HG03520 (cell line): ENCODE data around the gene COL24A1.
"Not testable (repeated sequence)": the region's sequence is repeated elsewhere in the genome, so short reads cannot be mapped to it uniquely, and the experiment has no call there.

Experiments used
- ATAC-seq: cut with Tn5 transposase; IDR thresholded peaks from one replicate; pipeline ENCODE4 v1.9.1; 2021; ENCODE audit warnings: mild to moderate bottlenecking, moderate library complexity; ENCODE audit not compliant: unreplicated experiment

The COL24A1 gene

DNA sequence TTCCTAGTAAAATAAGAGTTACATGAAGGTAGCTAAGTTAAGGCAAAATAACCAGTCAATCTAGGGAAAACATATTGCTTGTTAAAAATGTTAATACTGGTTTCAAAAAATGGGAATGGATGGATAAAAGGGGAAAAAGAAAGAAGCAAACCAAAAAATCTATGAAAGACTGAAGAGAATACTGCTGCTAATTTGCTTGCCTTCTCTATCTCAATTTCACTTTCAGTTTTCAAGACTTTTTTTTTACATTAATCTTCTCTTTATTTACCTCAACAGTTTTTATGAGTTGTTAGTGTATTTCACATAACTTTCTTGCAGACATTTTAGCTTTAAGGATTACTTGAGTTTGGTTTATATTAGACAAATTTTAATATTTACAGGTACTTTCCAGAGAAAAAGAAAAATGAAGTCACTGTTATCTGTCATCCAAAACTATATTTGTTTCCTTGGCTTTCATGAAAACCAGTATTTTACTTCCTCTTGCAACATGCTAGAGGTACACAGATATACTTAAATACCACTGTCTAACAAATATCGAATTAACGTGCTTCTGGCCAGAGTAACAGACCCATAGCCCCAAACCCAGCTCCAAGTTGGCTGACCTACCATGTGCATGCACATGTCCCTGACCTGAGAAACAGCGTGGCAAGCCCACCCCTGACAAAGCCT lies 70.7 kb downstream of the COL24A1 start:
- ATAC-seq, result no peak

DNA sequence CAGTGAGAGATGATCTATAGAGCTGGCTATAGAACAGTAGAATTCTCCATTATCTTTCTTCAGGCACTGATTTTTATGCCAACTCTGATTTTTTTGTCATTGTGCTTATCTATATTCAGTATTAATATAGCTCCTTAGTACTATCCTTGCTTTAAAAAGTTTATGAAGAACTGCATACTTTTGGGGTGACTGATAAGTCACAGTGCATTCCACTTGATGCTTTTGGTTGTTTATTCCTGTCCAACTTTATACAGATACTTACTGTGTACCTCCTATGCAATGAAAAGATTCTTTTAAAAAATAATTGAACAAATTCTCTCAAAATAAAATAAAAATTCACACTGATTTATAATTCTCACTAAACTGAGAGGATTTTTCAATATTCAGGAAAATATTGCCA lies 71.6 kb downstream of the COL24A1 start:
- ATAC-seq, result no peak

DNA sequence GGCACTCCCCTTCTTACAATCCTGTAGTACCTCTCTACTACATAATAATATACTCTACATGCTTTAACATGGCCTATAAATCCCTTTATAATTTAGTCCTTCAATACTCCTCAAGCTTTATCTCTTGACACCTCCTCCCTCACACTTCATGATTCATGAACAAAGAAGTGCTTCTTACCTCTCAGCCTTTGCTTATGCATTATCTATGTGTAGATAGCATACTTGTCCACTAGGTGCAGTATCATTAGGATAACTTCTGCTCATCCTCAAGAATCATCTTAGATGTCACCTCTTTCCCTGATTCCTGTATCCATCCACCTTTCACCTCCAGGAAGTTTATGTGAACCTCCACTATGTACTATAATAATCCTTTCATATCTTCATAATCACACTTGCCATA lies 74.4 kb downstream of the COL24A1 start:
- ATAC-seq, result no peak

- not testable (repeated sequence) for ATAC-seq
Observed at GRCh38 chr1:86072474-86072873, 84.1 kb downstream of the COL24A1 start.

DNA sequence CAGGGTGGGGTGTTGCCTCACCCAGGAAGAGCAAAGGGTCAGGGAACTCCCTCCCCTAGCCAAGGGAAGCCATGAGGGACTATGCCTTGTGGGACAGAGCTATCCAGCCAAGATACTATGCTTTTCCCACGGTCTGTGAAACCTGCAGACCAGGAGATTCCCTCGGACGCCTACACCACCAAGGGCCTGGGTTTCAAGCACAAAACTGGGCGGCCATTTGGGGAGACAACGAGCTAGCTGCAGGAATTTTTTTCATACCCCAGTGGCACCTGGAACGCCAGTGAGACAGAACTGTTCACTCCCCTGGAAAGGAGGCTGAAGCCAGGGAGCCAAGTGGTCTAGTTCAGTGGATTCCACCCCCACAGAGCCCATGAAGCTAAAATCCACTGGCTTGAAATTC lies 84.7 kb downstream of the COL24A1 start:
- ATAC-seq, result not testable (repeated sequence)

DNA sequence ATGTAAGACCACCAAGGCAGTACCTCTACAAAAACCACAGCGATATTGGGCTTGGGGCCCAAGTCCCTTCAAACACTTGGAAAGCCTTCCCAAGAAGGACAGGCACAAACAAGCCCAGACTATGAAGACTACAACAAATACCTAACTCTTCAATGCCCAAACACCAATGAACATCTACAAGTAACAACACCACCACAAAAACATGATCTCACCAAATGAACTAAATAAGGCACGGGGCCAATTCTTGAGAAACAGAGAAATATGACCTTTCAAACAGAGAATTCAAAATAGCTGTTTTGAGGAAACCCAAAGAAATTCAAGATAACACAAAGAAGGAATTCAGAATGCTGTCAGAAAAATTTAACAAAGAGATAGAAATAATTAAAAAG lies 86.8 kb downstream of the COL24A1 start:
- no peak for ATAC-seq

GRCh38 chr1:86068841-86069756 lies 87.5 kb downstream of the COL24A1 start:
- ATAC-seq, result no peak

GRCh38 chr1:86068271-86068721 lies 88.3 kb downstream of the COL24A1 start:
- ATAC-seq, result no peak

GRCh38 chr1:86067626-86068025 lies 88.9 kb downstream of the COL24A1 start:
- ATAC-seq, result no peak

DNA sequence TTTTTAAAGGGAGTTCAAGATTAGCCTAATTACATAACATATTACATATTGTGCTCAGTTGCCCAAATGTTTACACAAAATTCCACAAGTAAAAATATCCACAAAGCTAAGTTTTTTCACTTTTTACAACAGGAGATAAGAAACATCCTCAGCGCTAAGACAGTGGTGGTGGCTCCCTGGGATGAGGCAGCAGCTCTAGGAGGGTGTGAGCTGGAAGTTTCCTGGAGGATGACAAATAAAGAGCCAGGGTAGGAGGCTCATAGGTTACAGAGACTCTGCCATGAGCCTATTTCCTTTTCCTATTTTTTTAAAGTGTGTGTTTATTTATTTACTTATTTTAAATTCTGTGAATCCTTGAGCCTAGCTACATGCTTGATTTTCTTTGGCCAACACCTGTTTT lies 91.7 kb downstream of the COL24A1 start:
- ATAC-seq, result no peak

DNA sequence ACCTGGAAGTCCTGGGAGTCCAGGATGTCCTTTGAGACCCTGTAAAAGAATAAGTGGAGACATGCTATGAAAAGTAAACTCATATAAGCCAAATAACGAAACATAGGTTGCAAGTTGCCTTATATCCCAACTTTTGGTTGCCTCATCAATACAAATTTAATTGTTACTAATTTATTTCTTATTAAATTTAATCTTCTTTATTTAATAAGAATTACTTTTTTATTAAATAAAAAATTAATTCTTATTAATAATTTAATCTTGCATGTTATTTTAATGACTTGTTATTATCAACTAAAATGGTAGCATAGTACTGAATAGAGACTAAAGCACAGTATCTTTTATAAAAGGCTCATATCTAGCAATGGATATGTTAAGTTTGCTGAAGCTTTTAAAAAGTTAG lies 92.9 kb downstream of the COL24A1 start:
- ATAC-seq, result no peak

DNA sequence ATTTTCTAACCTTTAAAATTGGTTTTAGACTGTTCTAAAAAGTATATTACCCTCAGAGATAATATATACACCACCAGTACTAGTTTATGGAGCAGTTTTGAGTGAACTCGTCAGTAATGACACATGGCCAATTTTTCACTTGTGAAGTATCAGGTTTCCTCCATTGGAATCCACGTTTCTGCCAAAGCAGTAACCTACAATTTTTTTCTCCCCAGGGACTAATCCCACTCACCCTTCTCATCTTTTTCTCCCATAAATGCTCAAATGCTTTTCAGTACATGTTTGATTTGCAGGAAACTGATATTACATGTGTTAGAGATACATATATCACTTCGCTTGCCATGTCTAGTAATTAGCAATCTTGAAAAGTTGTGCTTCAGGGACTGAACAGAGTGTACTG lies 94.1 kb downstream of the COL24A1 start:
- ATAC-seq, result no peak

DNA sequence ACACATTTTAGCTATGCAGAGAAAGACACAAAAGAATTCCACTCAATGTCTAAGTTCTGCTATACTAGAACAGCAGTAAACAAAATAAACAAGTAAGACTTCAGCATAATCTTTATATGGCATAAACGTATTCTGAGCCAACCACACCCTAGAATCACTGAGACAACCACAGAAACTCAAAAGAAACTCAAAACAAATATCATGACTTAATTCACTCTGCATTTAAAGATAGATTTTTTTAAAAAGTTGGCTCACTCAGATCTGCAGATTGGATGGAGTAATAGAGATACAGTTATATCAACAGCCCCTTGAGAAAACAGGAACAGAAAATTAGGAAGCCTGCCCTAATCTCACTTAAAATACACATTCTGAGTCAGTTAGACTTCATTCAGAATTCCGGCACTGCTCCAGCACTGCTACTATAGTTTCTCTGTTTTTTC lies 95.0 kb downstream of the COL24A1 start:
- ATAC-seq, result peak; percentile 72

- ATAC-seq, result no peak
Observed at GRCh38 chr1:86054396-86054795, 102.2 kb downstream of the COL24A1 start.

GRCh38 chr1:86052948-86053698 lies 103.4 kb downstream of the COL24A1 start:
- peak; percentile 69 for ATAC-seq

DNA sequence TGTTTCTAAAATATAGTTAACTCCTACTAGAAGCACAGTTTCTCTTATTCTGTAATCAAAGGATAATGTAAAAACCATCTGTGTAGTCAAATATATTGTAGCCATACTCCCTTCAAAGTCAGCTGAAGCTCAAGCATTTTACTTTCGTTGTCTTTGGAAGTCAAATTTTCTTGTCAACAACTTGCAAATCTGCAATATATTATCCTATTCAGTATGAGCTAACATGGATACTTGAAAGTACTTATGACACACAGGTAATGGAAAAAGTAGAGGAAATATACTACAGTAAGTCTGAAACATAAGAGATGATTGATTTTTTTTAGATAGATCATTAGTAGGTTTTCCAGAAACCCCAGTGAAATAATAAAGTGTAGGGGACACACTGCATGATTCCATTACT lies 121.5 kb downstream of the COL24A1 start:
- ATAC-seq, result no peak

- no peak for ATAC-seq
Observed at GRCh38 chr1:86030180-86030579, 126.4 kb downstream of the COL24A1 start.

DNA sequence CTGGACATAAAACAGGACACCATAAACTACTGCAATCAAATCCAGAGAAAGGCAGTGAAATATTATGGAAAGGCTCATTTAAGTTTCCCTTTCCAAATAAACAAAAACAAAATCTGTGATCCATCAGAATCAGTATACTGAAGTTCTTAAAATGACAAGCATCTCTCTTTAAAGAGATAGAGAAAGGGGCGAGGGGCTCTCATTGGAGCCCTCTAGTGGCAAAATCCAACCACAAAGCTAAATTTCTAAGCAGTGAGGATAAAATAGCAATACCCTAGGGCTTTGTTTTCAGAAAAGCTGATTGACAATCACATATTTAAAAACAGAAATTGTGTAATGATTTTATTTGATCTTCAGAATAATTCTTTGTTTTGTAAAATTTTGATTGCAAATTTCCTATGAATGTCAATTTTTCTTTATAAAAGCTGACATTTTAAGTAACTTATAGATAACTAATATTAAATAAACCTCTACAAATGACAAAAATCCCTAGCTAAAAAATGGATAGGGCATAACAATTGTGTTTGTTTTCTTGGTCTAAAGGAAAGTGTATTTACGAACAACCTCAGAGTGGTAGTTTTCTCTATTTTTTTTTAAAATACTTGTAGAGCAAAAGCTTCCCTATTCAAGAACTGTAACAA lies 138.2 kb downstream of the COL24A1 start:
- peak; percentile 56 for ATAC-seq

- peak; percentile 45 for ATAC-seq
Observed at GRCh38 chr1:86016076-86016759, 140.4 kb downstream of the COL24A1 start.

DNA sequence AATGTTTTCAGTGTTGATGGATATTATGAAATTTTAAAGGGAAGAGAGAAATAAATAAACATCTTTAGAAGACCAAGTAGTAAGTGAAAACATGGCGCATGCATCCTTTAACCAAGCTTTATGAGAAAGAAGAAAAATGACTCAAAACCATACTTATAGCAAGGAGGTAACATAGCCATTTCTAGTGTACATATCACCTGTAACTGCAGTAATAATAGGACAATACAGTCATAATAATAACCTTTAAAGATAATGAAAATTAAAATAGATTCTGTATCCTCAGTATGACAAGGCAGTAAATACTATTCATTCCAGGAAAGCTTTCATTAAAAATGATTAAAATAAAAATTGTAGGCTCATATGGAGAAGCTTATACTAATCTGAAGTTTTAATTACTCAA lies 141.2 kb downstream of the COL24A1 start:
- ATAC-seq, result no peak
